Measurements from ENCODE around the gene CCDC3.

CCDC3 gene

GRCh38 chr10:13001041-13001886, at the start of gene CCDC3:
TSS of gene CCDC3 (minus strand) at chr10:13001713. CDS start at chr10:13001570, 143 bp downstream.
- Histone ChIP-seq H3K27me3 (peaks cover 47% of the 10 kb centered on the region), H3K9ac (no peak within 1 kb of the TSS), H4K20me1 (peaks cover 9% of the 10 kb centered on the region; the same call in 1 of the 2 replicates), H3K36me3 (no peaks in the 10 kb centered on the region), H3K27ac (no peak within 1 kb of the TSS), H3K4me1 (peaks cover 6% of the 10 kb centered on the region), H3K9me3 (no peaks in the 10 kb centered on the region), H3K4me2 (peak within 1 kb of the TSS; percentile 81), H3K4me3 (peak within 1 kb of the TSS; percentile 67)
- TF ChIP-seq Cebpa-rat (IDR thresholded peaks at IDR 0.05) = no peak

GRCh38 chr10:13051126-13051694, 49.7 kb upstream of the CCDC3 start:
- Histone ChIP-seq H3K27me3 (no peaks in the 10 kb centered on the region), H3K9ac (no peak overlapping the region), H3K4me2 (no peak overlapping the region), H3K27ac (no peak overlapping the region), H3K9me3 (no peaks in the 10 kb centered on the region), H3K4me1 (peaks cover 19% of the 10 kb centered on the region), H3K36me3 (no peaks in the 10 kb centered on the region), H3K4me3 (no peak overlapping the region), H4K20me1 (no peaks in the 10 kb centered on the region)
- no peak for TF ChIP-seq Cebpa-rat (IDR thresholded peaks at IDR 0.05)

GRCh38 chr10:13049774-13050420, 48.4 kb upstream of the CCDC3 start:
- Histone ChIP-seq H3K27ac (no peak overlapping the region), H3K4me1 (peaks cover 6% of the 10 kb centered on the region), H3K9me3 (no peaks in the 10 kb centered on the region), H3K4me2 (no peak overlapping the region), H3K36me3 (no peaks in the 10 kb centered on the region), H3K27me3 (no peaks in the 10 kb centered on the region), H3K4me3 (no peak overlapping the region), H4K20me1 (no peaks in the 10 kb centered on the region), H3K9ac (no peak overlapping the region)
- no peak for TF ChIP-seq Cebpa-rat (IDR thresholded peaks at IDR 0.05)

- H3K9ac ChIP-seq = no peak overlapping the region
- TF ChIP-seq Cebpa-rat (IDR thresholded peaks at IDR 0.05) = no peak
These were observed 47.2 kb upstream of the CCDC3 start for GRCh38 chr10:13048762-13049161.

GRCh38 chr10:13047529-13048206, 46.2 kb upstream of the CCDC3 start:
- no peak overlapping the region for H3K4me2 ChIP-seq
- H3K4me3 ChIP-seq = no peak overlapping the region
- H3K36me3 ChIP-seq = no peaks in the 10 kb centered on the region
- H3K27ac ChIP-seq = no peak overlapping the region
- no peaks in the 10 kb centered on the region for H3K9me3 ChIP-seq
- no peaks in the 10 kb centered on the region for H4K20me1 ChIP-seq
- no peaks in the 10 kb centered on the region for H3K27me3 ChIP-seq
- H3K9ac ChIP-seq = no peak overlapping the region
- no peaks in the 10 kb centered on the region for H3K4me1 ChIP-seq
- no peak for TF ChIP-seq Cebpa-rat (IDR thresholded peaks at IDR 0.05)

More at GRCh38 chr10:13048762-13049161, 47.2 kb upstream of the CCDC3 start:
- no peaks in the 10 kb centered on the region for H4K20me1 ChIP-seq
- H3K9me3 ChIP-seq = no peaks in the 10 kb centered on the region
- H3K27ac ChIP-seq = no peak overlapping the region
- H3K4me2 ChIP-seq = no peak overlapping the region
- H3K27me3 ChIP-seq = no peaks in the 10 kb centered on the region
- H3K4me3 ChIP-seq = no peak overlapping the region
- H3K36me3 ChIP-seq = no peaks in the 10 kb centered on the region
- no peaks in the 10 kb centered on the region for H3K4me1 ChIP-seq

GRCh38 chr10:13046851-13047528, 45.5 kb upstream of the CCDC3 start:
- H3K9ac ChIP-seq = no peak overlapping the region
- H3K27ac ChIP-seq = no peak overlapping the region
- no peaks in the 10 kb centered on the region for H3K36me3 ChIP-seq
- H3K4me3 ChIP-seq = no peak overlapping the region
- H4K20me1 ChIP-seq = no peaks in the 10 kb centered on the region
- no peaks in the 10 kb centered on the region for H3K27me3 ChIP-seq
- H3K4me2 ChIP-seq = no peak overlapping the region
- no peaks in the 10 kb centered on the region for H3K9me3 ChIP-seq
- no peaks in the 10 kb centered on the region for H3K4me1 ChIP-seq
- no peak for TF ChIP-seq Cebpa-rat (IDR thresholded peaks at IDR 0.05)

GRCh38 chr10:13043520-13043919, 42.0 kb upstream of the CCDC3 start:
- Histone ChIP-seq H3K36me3 (no peaks in the 10 kb centered on the region), H3K27me3 (no peaks in the 10 kb centered on the region), H4K20me1 (no peaks in the 10 kb centered on the region), H3K9ac (no peak overlapping the region), H3K4me1 (no peaks in the 10 kb centered on the region), H3K9me3 (no peaks in the 10 kb centered on the region), H3K27ac (no peak overlapping the region), H3K4me3 (no peak overlapping the region), H3K4me2 (no peak overlapping the region)
- TF ChIP-seq Cebpa-rat (IDR thresholded peaks at IDR 0.05) = no peak

- Histone ChIP-seq H3K27me3 (no peaks in the 10 kb centered on the region), H3K27ac (no peak overlapping the region), H3K4me2 (no peak overlapping the region)
These were observed 38.2 kb upstream of the CCDC3 start for GRCh38 chr10:13039761-13040160.

GRCh38 chr10:13038391-13038790, 36.9 kb upstream of the CCDC3 start:
- no peak overlapping the region for H3K9ac ChIP-seq

More at GRCh38 chr10:13039761-13040160, 38.2 kb upstream of the CCDC3 start:
- no peak overlapping the region for H3K4me3 ChIP-seq
- TF ChIP-seq Cebpa-rat (IDR thresholded peaks at IDR 0.05) = no peak
- H4K20me1 ChIP-seq = no peaks in the 10 kb centered on the region
- no peaks in the 10 kb centered on the region for H3K4me1 ChIP-seq
- H3K36me3 ChIP-seq = no peaks in the 10 kb centered on the region
- H3K9ac ChIP-seq = no peak overlapping the region
- H3K9me3 ChIP-seq = no peaks in the 10 kb centered on the region

More at GRCh38 chr10:13038391-13038790, 36.9 kb upstream of the CCDC3 start:
- TF ChIP-seq Cebpa-rat (IDR thresholded peaks at IDR 0.05) = no peak
- no peak overlapping the region for H3K4me2 ChIP-seq
- H3K4me1 ChIP-seq = no peaks in the 10 kb centered on the region
- H3K27ac ChIP-seq = no peak overlapping the region
- H4K20me1 ChIP-seq = no peaks in the 10 kb centered on the region
- no peaks in the 10 kb centered on the region for H3K27me3 ChIP-seq
- H3K36me3 ChIP-seq = no peaks in the 10 kb centered on the region
- no peak overlapping the region for H3K4me3 ChIP-seq
- H3K9me3 ChIP-seq = no peaks in the 10 kb centered on the region

Data from BLaER1 (cell line).